HG02798 (cell line): Measurements from ENCODE around the gene ARRB2.

Experiments used
- ATAC-seq: cut with Tn5 transposase; IDR thresholded peaks from one replicate; pipeline ENCODE4 v1.9.1; 2021; ENCODE audit warnings: mild to moderate bottlenecking; ENCODE audit not compliant: unreplicated experiment, poor library complexity

The ARRB2 gene

GRCh38 chr17:4748686-4749085 is 38.3 kb downstream of the ARRB2 start:
- no peak for ATAC-seq

GRCh38 chr17:4750606-4751005 is 40.2 kb downstream of the ARRB2 start:
- no peak for ATAC-seq

DNA sequence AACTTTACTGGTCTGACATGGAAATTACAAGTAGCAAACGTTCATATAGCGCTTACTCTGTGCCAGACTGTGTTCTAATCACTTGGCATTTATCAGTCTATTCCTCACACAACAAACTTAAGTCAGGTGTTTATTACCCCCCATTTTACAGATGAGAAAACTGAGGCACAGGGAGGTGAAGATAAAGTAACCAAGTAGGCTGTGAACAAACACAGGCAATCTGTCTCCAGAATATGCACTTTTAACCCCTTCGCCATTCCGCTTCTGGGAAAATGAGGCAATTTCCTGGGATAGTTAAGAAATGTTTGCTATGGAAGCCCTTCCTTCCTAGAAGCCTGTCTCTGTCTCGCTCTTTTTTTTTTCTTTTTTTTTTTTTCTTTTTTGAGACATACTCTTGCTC is 41.5 kb downstream of the ARRB2 start:
- ATAC-seq: no peak

- no peak for ATAC-seq
Observed at GRCh38 chr17:4753392-4753791, 43.0 kb downstream of the ARRB2 start.

- no peak for ATAC-seq
Observed at GRCh38 chr17:4759776-4760236, 49.4 kb downstream of the ARRB2 start.

DNA sequence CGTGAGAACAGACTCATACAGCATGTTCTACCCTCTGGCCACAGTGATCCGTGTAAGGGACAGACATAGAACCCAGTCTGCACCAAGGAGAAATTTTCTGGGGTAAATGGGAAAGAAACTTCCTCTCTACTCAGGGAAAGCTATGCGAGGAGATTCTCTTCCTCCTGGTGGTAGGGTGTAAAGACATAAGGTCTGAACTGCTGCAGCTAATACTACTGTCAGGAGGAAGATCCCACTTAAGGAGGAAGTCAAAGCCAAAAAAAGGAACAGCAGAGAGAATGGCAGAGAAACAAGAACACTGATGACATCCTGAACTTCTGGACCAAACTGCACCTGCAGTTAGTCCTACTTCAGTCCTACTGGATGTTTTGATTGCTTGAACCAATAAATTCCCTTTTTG is 54.2 kb downstream of the ARRB2 start:
- no peak for ATAC-seq

DNA sequence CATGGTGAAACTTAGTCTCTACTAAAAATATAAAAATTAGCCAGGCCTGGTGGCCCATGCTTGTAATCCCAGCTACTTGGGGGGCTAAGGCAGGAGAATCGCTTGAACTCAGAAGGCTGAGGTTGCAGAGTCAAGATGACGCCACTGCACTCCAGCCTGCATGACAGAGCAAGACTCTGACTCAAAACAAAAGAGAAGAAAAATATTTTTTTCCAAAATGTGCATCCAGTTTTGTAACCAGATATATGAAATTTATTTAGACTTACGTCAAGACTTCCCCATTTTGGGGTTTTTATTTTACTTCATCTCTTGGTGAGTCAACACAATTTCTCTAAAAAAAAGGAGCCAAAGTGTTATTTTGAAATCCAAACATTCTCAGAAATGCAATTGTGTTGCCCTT is 55.8 kb downstream of the ARRB2 start:
- no peak for ATAC-seq

- no peak for ATAC-seq
Observed at GRCh38 chr17:4766723-4767122, 56.3 kb downstream of the ARRB2 start.

GRCh38 chr17:4768298-4768697 is 57.9 kb downstream of the ARRB2 start:
- no peak for ATAC-seq

DNA sequence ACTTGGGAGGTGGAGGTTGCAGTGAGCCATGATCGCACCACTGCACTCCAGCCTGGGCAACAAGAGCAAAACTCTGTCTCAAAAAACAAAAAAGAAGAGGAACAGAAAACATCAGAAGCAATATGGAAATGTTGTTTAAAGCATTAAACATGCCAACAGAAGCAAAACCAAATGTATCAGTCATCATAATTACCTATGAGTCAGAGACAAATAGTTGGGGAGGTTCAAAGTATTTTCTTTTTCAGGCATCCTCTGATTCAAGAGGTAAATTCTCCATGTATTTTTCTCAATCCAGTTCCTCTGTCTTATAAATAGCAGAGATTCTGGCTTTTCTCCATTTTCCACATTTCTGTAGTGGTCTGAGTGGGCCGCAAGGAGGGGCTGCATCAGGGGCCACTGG is 59.2 kb downstream of the ARRB2 start:
- no peak for ATAC-seq
